ENCODE data around the gene MAGEA4.
"Not testable (repeated sequence)": the region's sequence is repeated elsewhere in the genome, so short reads cannot be mapped to it uniquely, and the experiment has no call there.

Gene MAGEA4, protein sequence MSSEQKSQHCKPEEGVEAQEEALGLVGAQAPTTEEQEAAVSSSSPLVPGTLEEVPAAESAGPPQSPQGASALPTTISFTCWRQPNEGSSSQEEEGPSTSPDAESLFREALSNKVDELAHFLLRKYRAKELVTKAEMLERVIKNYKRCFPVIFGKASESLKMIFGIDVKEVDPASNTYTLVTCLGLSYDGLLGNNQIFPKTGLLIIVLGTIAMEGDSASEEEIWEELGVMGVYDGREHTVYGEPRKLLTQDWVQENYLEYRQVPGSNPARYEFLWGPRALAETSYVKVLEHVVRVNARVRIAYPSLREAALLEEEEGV

GRCh38 chrX:151912780-151913179, at the start of gene MAGEA4:
TSS of gene MAGEA4 (plus strand) at chrX:151912889. CDS start at chrX:151923665, 10,776 bp downstream.
- no peak for DNase-seq

GRCh38 chrX:151870602-151871001, 42.1 kb upstream of the MAGEA4 start:
- peak; percentile 2 for DNase-seq

GRCh38 chrX:151871244-151871643, 41.4 kb upstream of the MAGEA4 start:
- DNase-seq = peak; percentile 45

DNA sequence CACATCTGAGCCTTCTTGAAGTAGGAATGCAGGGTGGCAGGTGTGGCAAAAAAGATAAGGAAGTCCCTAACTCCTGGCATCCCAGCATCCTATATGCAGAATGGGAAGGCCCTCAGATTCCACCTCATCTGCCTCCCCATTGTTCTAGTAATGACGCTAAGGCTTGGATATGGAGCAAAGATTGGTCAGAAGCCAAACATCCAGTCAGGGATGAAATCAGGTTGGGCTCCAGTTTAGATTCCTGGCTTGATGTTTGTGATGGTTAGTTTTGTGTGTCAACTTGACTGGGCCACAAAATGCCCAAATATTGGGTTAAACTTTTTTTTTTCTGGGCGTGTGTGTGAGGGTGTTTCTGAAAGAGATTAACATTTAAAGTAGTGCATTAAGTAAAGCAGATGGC, 39.6 kb upstream of the MAGEA4 start:
- no peak for DNase-seq

GRCh38 chrX:151875270-151876026, 37.2 kb upstream of the MAGEA4 start:
- no peak for DNase-seq

- DNase-seq = no peak
Measured at GRCh38 chrX:151878574-151878973, 34.1 kb upstream of the MAGEA4 start.

DNA sequence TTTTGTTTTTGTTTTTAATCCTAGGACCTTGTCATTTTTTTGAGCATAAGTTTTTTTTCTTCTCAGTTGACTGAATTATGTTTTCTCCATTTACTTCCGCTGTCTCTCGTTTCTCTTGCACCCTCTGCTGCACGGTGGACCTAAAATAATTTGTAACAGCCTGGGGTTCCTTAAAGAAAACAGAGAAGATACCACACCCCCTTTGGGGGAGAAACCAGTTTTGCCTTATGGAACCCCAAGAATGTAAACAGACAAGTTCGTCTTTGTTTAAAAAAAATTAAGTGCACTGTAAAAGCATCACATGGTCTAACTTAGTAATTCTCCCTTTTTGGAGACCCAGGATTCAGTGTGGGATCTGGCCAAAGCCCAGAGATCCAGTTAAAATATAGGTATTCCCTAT, 32.8 kb upstream of the MAGEA4 start:
- DNase-seq = no peak

GRCh38 chrX:151880895-151881294, 31.8 kb upstream of the MAGEA4 start:
- no peak for DNase-seq

DNA sequence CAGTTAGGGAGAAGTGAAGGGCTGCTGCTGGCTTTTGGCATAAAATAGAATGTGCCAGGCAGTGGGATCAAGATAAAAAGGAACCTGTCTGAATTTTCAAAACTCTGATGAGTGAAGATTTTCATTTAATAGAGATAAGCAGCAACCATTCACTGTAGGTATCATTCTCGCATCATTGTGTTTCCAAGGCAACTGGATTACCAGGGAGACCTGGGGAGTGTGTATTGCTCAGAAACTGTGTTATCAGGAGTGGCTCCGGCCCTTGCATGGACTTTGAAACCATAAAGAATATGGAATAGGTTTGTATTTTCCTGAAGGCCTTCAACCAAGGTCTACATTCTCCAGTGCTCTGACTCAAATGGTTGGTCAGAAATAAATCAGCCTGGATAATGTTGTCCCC, 23.3 kb upstream of the MAGEA4 start:
- DNase-seq = no peak

DNA sequence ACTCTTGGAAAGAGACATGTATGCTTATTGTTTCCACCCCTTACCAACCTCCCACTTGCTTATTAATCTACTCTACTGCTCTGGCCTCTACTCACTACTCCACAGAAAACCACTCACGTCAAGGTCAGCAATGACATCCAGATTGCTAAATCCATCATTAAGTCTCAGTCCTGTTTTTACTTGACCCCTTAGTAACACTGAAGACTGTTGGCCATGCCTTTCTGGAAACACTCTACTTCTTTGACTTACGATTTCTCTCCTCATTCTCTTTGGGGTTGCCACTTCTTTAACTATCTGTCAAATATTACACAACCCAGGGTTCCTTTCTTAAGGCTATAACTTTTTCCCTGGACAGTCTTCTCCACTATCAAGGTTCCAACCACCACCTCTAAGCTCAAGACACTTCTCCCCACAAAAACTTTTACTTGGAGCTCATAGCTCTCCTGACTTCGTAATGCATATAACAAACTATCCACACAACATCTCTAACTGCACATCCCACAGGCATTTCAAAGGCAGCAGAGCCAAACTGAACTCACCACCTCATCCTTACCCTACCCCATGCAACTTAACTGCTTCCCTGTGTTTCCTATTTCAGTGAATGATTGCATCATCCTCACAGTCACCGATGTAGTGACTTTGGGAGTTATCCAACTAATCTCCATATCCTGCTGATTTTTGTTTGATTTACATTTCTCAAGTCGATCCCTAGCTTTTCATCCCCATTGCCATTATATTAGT, 15.8 kb upstream of the MAGEA4 start:
- no peak for DNase-seq

GRCh38 chrX:151899622-151900021, 13.1 kb upstream of the MAGEA4 start:
- DNase-seq = no peak

GRCh38 chrX:151901826-151902225, 10.9 kb upstream of the MAGEA4 start:
- no peak for DNase-seq

GRCh38 chrX:151902813-151903591, 9.7 kb upstream of the MAGEA4 start:
- peak; percentile 28 for DNase-seq

DNA sequence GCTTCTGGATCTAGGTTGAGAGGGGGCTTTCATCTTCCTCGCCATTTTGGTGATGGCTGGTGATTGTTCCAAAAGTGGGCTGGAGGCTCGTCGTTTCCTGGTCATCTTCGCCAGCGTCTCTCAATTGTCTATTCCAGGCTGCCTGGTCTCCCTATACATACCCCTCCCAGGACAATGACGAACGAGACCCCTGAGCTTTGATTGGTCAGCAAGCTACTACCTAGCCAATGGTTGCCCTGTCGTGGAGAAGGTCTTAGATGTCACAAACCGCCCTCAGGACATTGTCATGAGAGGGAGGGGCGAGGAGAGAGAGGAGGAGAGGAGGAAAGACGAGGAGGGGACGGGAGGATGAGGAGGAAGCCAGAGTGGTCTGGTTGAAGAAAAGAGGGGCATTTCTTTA, 7.7 kb upstream of the MAGEA4 start:
- DNase-seq = no peak

DNA sequence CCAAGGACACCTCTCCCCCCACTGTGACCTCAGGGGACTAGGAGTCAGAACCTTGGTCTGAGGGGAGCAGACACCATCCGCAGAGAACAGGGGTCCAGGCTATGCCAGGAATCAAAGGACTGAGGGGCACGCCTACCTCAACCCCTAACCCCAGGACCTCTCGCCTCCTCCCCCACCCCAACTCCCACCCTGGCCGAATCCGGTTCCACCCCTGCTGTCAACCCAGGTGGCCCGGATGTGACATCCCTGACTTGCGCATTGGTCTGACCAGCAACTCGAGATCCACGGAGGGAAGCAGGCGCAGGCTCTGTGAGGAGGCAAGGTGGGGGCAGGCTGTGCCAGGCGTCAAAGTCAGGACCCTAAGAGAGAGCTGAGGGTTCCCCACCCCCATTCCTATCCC, 468 bp upstream of the MAGEA4 start:
- DNase-seq = no peak

DNA sequence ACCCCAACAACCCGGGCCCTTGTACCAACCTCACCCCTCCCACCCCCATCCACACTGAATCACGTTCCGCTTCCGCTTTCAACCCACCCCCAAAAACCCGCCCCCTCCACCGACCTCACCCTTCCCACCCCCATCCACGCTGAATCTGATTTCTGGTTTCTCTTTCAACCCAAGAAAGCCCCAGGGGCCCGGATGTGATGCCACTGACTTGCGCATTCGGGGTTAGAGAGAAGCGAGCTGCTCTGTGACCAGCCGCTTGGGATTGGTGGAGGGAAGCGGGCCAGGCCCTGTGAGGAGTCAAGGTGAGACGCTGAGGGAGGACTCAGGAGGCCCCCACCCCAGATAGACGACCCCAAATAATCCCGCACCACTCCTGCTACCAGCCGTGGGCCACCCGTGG, 6.0 kb downstream of the MAGEA4 start:
- DNase-seq = not testable (repeated sequence)

GRCh38 chrX:151919610-151920009, 6.9 kb downstream of the MAGEA4 start:
- DNase-seq = no peak

GRCh38 chrX:151920101-151920500, 7.4 kb downstream of the MAGEA4 start:
- no peak for DNase-seq

- DNase-seq = no peak
Measured at GRCh38 chrX:151920530-151920929, 7.8 kb downstream of the MAGEA4 start.

GRCh38 chrX:151921292-151921691, 8.6 kb downstream of the MAGEA4 start:
- no peak for DNase-seq

DNA sequence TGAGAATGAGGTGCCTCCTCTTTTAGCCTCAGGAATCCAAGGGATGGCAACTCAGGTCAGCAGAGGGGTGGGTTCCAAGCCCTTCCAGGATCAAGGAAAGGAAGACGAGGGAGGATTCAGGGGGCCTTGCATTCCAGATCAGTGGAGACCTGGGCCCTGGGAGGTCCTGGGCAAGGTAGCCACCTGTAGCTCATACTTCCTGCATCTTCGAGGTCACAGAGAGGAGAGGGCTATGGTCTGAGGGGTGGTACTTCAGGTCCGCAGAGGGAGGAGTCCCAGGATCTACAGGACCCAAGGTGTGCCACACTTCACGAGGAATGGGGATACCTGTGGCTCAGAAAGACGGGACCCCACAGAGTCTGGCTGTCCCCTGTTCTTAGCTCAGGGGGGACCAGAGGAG, 9.2 kb downstream of the MAGEA4 start:
- DNase-seq = no peak

DNA sequence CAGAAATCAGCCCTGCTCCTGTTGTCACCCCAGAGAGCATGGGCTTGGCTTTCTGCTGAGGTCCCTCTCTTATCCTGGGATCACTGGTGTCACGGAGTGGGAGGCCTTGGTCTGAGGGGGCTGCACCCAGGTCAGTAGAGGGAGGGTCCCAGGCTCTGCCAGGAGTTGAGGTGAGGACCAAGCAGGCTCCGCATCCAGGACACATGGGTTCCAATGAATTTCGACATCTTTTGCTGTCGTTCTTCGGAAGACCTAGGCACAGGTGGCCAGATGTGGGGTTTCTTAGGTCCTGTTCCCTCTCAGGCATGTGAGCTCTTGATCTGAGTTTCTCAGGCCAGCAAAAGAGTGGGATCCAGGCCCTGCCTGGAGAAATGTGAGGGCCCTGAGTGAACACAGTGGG, 10.0 kb downstream of the MAGEA4 start:
- no peak for DNase-seq

GRCh38 chrX:151923648-151924047, 11.0 kb downstream of the MAGEA4 start:
- no peak for DNase-seq

All from amniotic stem cell (primary cell).